Naive thymus-derived CD4-positive, alpha-beta T cell (primary cell): ENCODE measurements around the gene TRMT10B. TPM values are rescaled to one million over a fixed set of nuclear protein-coding genes. Genes with fewer than 3 reads are reported as not detected.

Experiments used
- ATAC-seq: fragments of 150-1000 bp; cut with Tn5 transposase; 2 replicates; pipeline ENCODE4 v1.10.0; 2021; ENCODE audit warnings: mild to moderate bottlenecking, moderate library complexity
- CTCF ChIA-PET: fragments of 350-600 bp; sonication (Branson Sonifier 250); formaldehyde crosslinking; loops from one replicate; lab custom pipeline; 2021; ENCODE audit warnings: antibody characterized with exemption; lab: Charles Lee
- POLR2A ChIA-PET: fragments of 350-600 bp; sonication (Branson Sonifier 250); formaldehyde crosslinking; loops from one replicate; lab custom pipeline; 2021; ENCODE audit warnings: antibody characterized with exemption, inconsistent platforms; lab: Charles Lee
- DNase-seq, 9 donors: peaks; one replicate each; pipeline versions ENCODE4 v3.0.0 to v3.0.0-alpha.2; 2020 to 2022; ENCODE audit warnings: mixed read lengths in 1 of 9
- H3K27ac ChIP-seq: one replicate; pipeline ENCODE4 v1.7.0; 2013; ENCODE audit warnings: mild to moderate bottlenecking, low read depth, low read length, moderate library complexity
- H3K27me3 ChIP-seq, 2 donors: one replicate each; pipeline ENCODE4 v1.7.0; 2013; ENCODE audit warnings: low read length in 2 of 2, mild to moderate bottlenecking in 2 of 2, moderate library complexity in 2 of 2; ENCODE audit not compliant: control insufficient read depth in 2 of 2, insufficient read depth in 2 of 2
- H3K36me3 ChIP-seq, 3 experiments: 1 replicate in 2 of 3; 2 replicates in 1 of 3; pipeline ENCODE4 v1.7.0; 2013; ENCODE audit warnings: low read length in 3 of 3, mild to moderate bottlenecking in 3 of 3, moderate library complexity in 1 of 3; ENCODE audit not compliant: insufficient read depth in 3 of 3, control insufficient read depth in 2 of 3
- H3K4me1 ChIP-seq, 2 donors: one replicate each; pipeline ENCODE4 v1.7.0; 2013; ENCODE audit warnings: low read length in 2 of 2, mild to moderate bottlenecking in 2 of 2, moderate library complexity in 1 of 2; ENCODE audit not compliant: control insufficient read depth in 2 of 2, insufficient read depth in 2 of 2
- H3K4me3 ChIP-seq: 2 replicates; pipeline ENCODE4 v1.7.0; 2013; ENCODE audit warnings: mild to moderate bottlenecking, low read length
- H3K9me3 ChIP-seq, 3 experiments: 1 replicate in 2 of 3; 2 replicates in 1 of 3; pipeline ENCODE4 v1.7.0; 2013; ENCODE audit warnings: low read length in 3 of 3; ENCODE audit not compliant: control insufficient read depth in 2 of 3
- H3K27ac Mint-ChIP-seq, 9 donors: one replicate each; pipeline ENCODE4 v1.8.0; 2020 to 2022; ENCODE audit warnings: mixed read lengths in 9 of 9, mild to moderate bottlenecking in 8 of 9, moderate library complexity in 5 of 9, inconsistent platforms in 2 of 9
- H3K27me3 Mint-ChIP-seq, 5 donors: one replicate each; pipeline ENCODE4 v1.8.0; 2021 to 2022; ENCODE audit warnings: mixed read lengths in 5 of 5, mild to moderate bottlenecking in 1 of 5
- H3K36me3 Mint-ChIP-seq, 5 donors: one replicate each; pipeline ENCODE4 v1.8.0; 2020 to 2022; ENCODE audit warnings: mixed read lengths in 5 of 5, mild to moderate bottlenecking in 3 of 5, inconsistent platforms in 1 of 5
- H3K4me1 Mint-ChIP-seq, 7 donors: one replicate each; pipeline ENCODE4 v1.8.0; 2020 to 2022; ENCODE audit warnings: mixed read lengths in 7 of 7, mild to moderate bottlenecking in 3 of 7, inconsistent platforms in 1 of 7
- H3K4me3 Mint-ChIP-seq, 10 donors: one replicate each; pipeline ENCODE4 v1.8.0; 2020 to 2022; ENCODE audit warnings: mild to moderate bottlenecking in 10 of 10, mixed read lengths in 10 of 10, moderate library complexity in 6 of 10, inconsistent platforms in 2 of 10
- H3K9me3 Mint-ChIP-seq, 11 donors: one replicate each; pipeline ENCODE4 v1.8.0; 2020 to 2022; ENCODE audit warnings: mixed read lengths in 11 of 11, mild to moderate bottlenecking in 4 of 11, inconsistent platforms in 1 of 11, moderate library complexity in 1 of 11
- intact Hi-C, 2 donors: fragments of 100-400 bp; cut with micrococcal nuclease; formaldehyde crosslinking; loops; one replicate each; pipeline ENCODE4 v1.15.1; 2023
- polyA plus RNA-seq, 2 donors: library from polyadenylated mRNA; unstranded; fragments of 300-500 nt; fragmentation: Illumina TruSeq; gene quantifications; one replicate each; pipeline ENCODE4 v1.2.3, GENCODE V29; 2021
- total RNA-seq, 6 experiments: library from RNA in 5 of 6; stranded (reverse) in 5 of 6; gene quantifications; 1 replicate in 5 of 6; 2 replicates in 1 of 6; pipeline ENCODE4 v1.2.3 and lab custom pipeline; 2021 to 2026

Gene TRMT10B
- 10 to 100 TPM; 16.0 to 28.9 (median 18.5) TPM for total RNA-seq
- polyA plus RNA-seq = 10 to 100 TPM; 15.3 to 21.7 TPM
- 21.5 reads per million, percentile 52 among the genes with 10 or more reads in this experiment for total RNA-seq (lab: John Stamatoyannopoulos, UW)

- no peaks in the 10 kb centered on the region for H3K27me3 ChIP-seq
- Mint-ChIP-seq H3K27ac (peak within 1 kb of the TSS; percentile 68 to 95 (median 92)), H3K36me3 (peaks cover 0 to 4% (median 0%) of the 10 kb centered on the region in 5 donors), H3K9me3 (no peaks in the 10 kb centered on the region), H3K27me3 (no peaks in the 10 kb centered on the region), H3K4me3 (peak within 1 kb of the TSS; percentile 87 to 98 (median 96)), H3K4me1 (peaks cover 26 to 52% (median 33%) of the 10 kb centered on the region in 7 donors)
- H3K36me3 ChIP-seq = no peaks in the 10 kb centered on the region
- peaks cover 9 to 11% of the 10 kb centered on the region in 2 donors for H3K4me1 ChIP-seq
- H3K9me3 ChIP-seq = no peaks in the 10 kb centered on the region
- H3K27ac ChIP-seq = peak within 1 kb of the TSS; percentile 87
- DNase-seq = peak; percentile 50 to 78 (median 70)
- CTCF ChIA-PET = interaction anchor here (1.1 kb wide), 1 partner anchor 152 kb away, joined by 4 read pairs; no protein-coding TSS in a partner anchor
- intact Hi-C loops = loop anchor here (1.0 to 5.0 kb wide), 9 partner anchors 32 to 314 kb away; partner anchors contain the start of genes DCAF10 (in 2 of the 2), EXOSC3 (in 2 of the 2), POLR1E (in 2 of the 2) and TOMM5 (in 2 of the 2)
- peak within 1 kb of the TSS; percentile 92 for H3K4me3 ChIP-seq
- POLR2A ChIA-PET = interaction anchor here (0.7 to 3.4 kb wide), 4 partner anchors 13 to 44 kb away, joined by 3 to 14 read pairs (median 4); partner anchors contain the start of gene EXOSC3
- peak; percentile 95 for ATAC-seq
Observed at GRCh38 chr9:37753489-37754190, at the start of gene TRMT10B. TSS of gene TRMT10B (plus strand) at chr9:37753805. CDS start at chr9:37761932, 8,127 bp downstream.

GRCh38 chr9:37705787-37706186 lies 47.8 kb upstream of the TRMT10B start:
- CTCF ChIA-PET = no interaction called here
- DNase-seq (no peak), ATAC-seq (no peak)
- H3K36me3 ChIP-seq = no peaks in the 10 kb centered on the region
- Mint-ChIP-seq H3K4me3 (no peak overlapping the region), H3K4me1 (no peaks in the 10 kb centered on the region), H3K36me3 (no peaks in the 10 kb centered on the region), H3K9me3 (no peaks in the 10 kb centered on the region), H3K27me3 (peaks cover 16 to 35% (median 29%) of the 10 kb centered on the region in 5 donors), H3K27ac (no peak overlapping the region)
- H3K9me3 ChIP-seq = no peaks in the 10 kb centered on the region
- POLR2A ChIA-PET = no interaction called here
- intact Hi-C loops = no loop called here
- no peaks in the 10 kb centered on the region for H3K4me1 ChIP-seq
- H3K4me3 ChIP-seq = no peak overlapping the region
- no peaks in the 10 kb centered on the region for H3K27me3 ChIP-seq
- H3K27ac ChIP-seq = no peak overlapping the region

- H3K4me1 ChIP-seq = no peaks in the 10 kb centered on the region
- Mint-ChIP-seq H3K4me1 (no peaks in the 10 kb centered on the region), H3K9me3 (no peaks in the 10 kb centered on the region), H3K36me3 (no peaks in the 10 kb centered on the region), H3K27ac (no peak overlapping the region), H3K27me3 (peaks cover 16 to 34% (median 26%) of the 10 kb centered on the region in 5 donors), H3K4me3 (no peak overlapping the region)
- no peak for DNase-seq
- no peaks in the 10 kb centered on the region for H3K36me3 ChIP-seq
- H3K4me3 ChIP-seq = no peak overlapping the region
- H3K9me3 ChIP-seq = no peaks in the 10 kb centered on the region
- intact Hi-C loops = no loop called here
- no peak overlapping the region for H3K27ac ChIP-seq
- ChIA-PET CTCF (no interaction called here), POLR2A (no interaction called here)
- H3K27me3 ChIP-seq = no peaks in the 10 kb centered on the region
- no peak for ATAC-seq
Observed at GRCh38 chr9:37706290-37706689, 47.3 kb upstream of the TRMT10B start.

GRCh38 chr9:37707748-37708147 lies 45.9 kb upstream of the TRMT10B start:
- Histone ChIP-seq H3K27me3 (no peaks in the 10 kb centered on the region), H3K36me3 (no peaks in the 10 kb centered on the region), H3K4me1 (no peaks in the 10 kb centered on the region), H3K4me3 (no peak overlapping the region), H3K9me3 (no peaks in the 10 kb centered on the region), H3K27ac (no peak overlapping the region)
- ChIA-PET CTCF (no interaction called here), POLR2A (interaction anchor here (0.6 kb wide), 1 partner anchor 26 kb away, joined by 3 read pairs; no protein-coding TSS in a partner anchor)
- H3K9me3 Mint-ChIP-seq = no peaks in the 10 kb centered on the region
- no peak for ATAC-seq
- H3K36me3 Mint-ChIP-seq = no peaks in the 10 kb centered on the region
- H3K4me3 Mint-ChIP-seq = no peak overlapping the region
- H3K27ac Mint-ChIP-seq = no peak overlapping the region
- H3K27me3 Mint-ChIP-seq = peaks cover 13 to 29% (median 18%) of the 10 kb centered on the region in 5 donors
- no peaks in the 10 kb centered on the region for H3K4me1 Mint-ChIP-seq
- intact Hi-C loops = no loop called here
- DNase-seq = no peak

GRCh38 chr9:37710046-37710445 lies 43.6 kb upstream of the TRMT10B start:
- Histone ChIP-seq H3K27ac (no peak overlapping the region), H3K36me3 (no peaks in the 10 kb centered on the region), H3K9me3 (no peaks in the 10 kb centered on the region), H3K4me1 (no peaks in the 10 kb centered on the region), H3K27me3 (no peaks in the 10 kb centered on the region), H3K4me3 (no peak overlapping the region)
- DNase-seq (no peak), ATAC-seq (no peak)
- H3K36me3 Mint-ChIP-seq = no peaks in the 10 kb centered on the region
- no peak overlapping the region for H3K27ac Mint-ChIP-seq
- no peaks in the 10 kb centered on the region for H3K4me1 Mint-ChIP-seq
- CTCF ChIA-PET = no interaction called here
- peaks cover 6 to 33% (median 17%) of the 10 kb centered on the region in 5 donors for H3K27me3 Mint-ChIP-seq
- H3K9me3 Mint-ChIP-seq = no peaks in the 10 kb centered on the region
- H3K4me3 Mint-ChIP-seq = no peak overlapping the region
- intact Hi-C loops = no loop called here
- POLR2A ChIA-PET = no interaction called here

GRCh38 chr9:37715260-37715659 lies 38.3 kb upstream of the TRMT10B start:
- no peaks in the 10 kb centered on the region for H3K4me1 ChIP-seq
- H3K27me3 Mint-ChIP-seq = peaks cover 6 to 17% (median 9%) of the 10 kb centered on the region in 5 donors
- H3K9me3 ChIP-seq = no peaks in the 10 kb centered on the region
- H3K4me1 Mint-ChIP-seq = no peaks in the 10 kb centered on the region
- H3K27ac ChIP-seq = no peak overlapping the region
- intact Hi-C loops = no loop called here
- H3K9me3 Mint-ChIP-seq = no peaks in the 10 kb centered on the region
- no peak overlapping the region for H3K27ac Mint-ChIP-seq
- ChIA-PET CTCF (no interaction called here), POLR2A (no interaction called here)
- H3K27me3 ChIP-seq = no peaks in the 10 kb centered on the region
- H3K36me3 Mint-ChIP-seq = no peaks in the 10 kb centered on the region
- H3K4me3 Mint-ChIP-seq = no peak overlapping the region
- DNase-seq (no peak), ATAC-seq (no peak)
- H3K36me3 ChIP-seq = no peaks in the 10 kb centered on the region
- no peak overlapping the region for H3K4me3 ChIP-seq
